HCEC 1CT (cell line): ENCODE measurements around the gene TMEFF1.
A peak's percentile ranks its signal among the peaks of the same experiment; 100 is the strongest.
"Not testable (repeated sequence)": the region's sequence is repeated elsewhere in the genome, so short reads cannot be mapped to it uniquely, and the experiment has no call there.

Experiments used
- DNase-seq: peaks from one replicate; pipeline ENCODE4 v3.0.0-alpha.2; 2017

The TMEFF1 gene, protein sequence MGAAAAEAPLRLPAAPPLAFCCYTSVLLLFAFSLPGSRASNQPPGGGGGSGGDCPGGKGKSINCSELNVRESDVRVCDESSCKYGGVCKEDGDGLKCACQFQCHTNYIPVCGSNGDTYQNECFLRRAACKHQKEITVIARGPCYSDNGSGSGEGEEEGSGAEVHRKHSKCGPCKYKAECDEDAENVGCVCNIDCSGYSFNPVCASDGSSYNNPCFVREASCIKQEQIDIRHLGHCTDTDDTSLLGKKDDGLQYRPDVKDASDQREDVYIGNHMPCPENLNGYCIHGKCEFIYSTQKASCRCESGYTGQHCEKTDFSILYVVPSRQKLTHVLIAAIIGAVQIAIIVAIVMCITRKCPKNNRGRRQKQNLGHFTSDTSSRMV

DNA sequence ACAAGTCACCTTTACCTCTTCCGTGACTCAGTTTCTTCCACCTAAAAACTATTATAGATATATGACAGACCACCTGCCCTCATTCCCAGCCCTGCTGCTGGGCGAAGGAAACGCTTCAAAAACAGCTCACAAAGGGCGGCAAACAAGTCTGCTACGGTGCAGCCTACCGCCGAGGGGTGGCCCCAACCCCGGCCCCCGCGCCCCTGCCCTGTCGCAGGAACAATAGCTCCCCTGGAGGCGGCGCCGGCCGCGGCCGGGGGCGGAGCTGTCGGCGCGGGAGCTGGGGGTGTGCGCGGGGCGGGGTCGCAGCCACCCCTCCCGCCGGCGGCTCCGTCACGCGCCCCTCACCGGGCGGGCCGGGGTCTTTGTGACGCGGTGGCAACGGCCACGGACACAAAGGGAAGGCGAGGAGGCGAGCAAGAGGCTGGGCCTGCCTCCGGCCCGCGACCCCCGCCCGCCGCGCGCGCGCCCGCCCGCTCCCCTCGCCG, at the start of gene TMEFF1:
TMEFF1 (plus strand) TSS at position 362 of the 488 bp plus-strand sequence. CDS start 396 bp downstream, outside the sequence.
- DNase-seq = peak; percentile 7

DNA sequence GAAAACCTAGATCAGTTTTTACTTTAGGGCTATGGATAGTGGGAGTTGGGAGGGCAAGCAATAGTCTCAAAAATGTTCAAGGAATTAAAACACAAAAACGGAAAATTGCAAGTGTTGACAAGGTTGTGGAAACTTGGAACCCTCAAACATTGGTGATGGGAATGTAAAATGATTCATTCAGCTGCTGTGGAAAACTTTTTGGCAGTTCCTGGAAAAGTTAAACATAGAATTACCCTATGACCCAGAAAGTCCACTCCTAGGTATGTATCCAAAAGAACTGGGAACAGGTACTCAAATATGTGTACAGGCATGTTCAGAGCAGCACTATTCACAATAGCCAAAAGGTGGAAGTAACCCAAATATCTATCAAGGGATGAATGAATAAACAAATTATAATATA, 47.2 kb upstream of the TMEFF1 start:
- peak; percentile 19 for DNase-seq

DNA sequence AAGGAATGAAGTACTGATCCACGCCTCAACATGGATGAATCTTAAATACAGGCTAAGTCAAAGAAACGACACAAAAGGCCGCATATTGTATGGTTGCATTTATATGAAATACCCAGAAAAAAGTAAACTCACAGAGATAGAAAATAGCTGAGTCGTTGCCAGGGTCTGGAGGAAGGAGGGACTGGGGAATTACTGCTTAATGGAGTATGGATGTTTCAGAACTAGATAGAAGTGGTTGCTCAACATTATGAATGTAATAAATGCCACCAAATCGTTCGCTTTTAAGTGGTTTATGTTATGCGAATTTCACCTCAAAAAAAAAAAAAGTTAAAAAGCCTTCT, 46.8 kb upstream of the TMEFF1 start:
- peak; percentile 34 for DNase-seq

DNA sequence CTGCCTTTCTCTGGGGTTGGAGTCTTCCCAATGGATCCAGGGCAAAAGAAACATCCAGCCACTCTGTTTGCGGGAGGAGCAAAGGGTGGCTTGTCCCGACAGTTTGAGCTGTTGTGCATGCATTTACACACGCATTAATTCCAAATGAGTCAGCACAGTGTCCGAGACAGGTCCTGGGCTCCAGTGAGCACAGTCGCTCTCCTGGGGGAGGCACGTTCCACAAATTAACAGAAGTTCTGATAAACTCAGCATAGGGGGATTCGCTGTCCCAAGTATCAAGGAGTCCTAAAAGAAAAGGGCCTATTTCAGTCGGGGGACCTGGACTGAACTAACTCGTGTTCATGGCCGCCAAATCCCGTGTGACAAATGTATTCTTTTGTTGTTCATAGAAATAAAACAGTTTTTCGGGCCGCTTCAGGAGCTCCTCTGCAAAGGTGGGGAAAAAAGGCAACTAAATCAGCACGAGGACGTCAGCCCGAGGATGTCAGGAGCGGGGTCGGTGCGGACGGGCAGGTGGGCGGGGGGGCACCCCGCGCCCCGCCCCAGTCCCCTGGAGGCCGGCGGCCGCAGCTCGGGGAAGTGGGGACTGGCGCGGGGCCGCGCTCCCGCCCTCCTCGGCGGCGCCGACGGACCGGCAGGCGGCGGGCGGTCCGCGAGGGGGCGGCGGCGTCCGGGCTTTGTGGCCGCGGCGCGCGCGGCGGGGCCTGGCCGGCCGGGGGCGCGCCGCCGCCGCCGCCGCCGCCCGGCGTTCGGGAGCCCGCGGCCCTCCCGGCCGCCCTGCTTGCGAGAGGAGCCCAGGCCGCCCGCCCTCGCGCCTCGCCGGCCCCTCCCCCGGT, 46.2 kb upstream of the TMEFF1 start, which contains the start of gene MSANTD3:
MSANTD3 (plus strand) TSS at position 614 of the 836 bp plus-strand sequence. CDS start 14,796 bp downstream, outside the sequence.
- DNase-seq = peak; percentile 62

DNA sequence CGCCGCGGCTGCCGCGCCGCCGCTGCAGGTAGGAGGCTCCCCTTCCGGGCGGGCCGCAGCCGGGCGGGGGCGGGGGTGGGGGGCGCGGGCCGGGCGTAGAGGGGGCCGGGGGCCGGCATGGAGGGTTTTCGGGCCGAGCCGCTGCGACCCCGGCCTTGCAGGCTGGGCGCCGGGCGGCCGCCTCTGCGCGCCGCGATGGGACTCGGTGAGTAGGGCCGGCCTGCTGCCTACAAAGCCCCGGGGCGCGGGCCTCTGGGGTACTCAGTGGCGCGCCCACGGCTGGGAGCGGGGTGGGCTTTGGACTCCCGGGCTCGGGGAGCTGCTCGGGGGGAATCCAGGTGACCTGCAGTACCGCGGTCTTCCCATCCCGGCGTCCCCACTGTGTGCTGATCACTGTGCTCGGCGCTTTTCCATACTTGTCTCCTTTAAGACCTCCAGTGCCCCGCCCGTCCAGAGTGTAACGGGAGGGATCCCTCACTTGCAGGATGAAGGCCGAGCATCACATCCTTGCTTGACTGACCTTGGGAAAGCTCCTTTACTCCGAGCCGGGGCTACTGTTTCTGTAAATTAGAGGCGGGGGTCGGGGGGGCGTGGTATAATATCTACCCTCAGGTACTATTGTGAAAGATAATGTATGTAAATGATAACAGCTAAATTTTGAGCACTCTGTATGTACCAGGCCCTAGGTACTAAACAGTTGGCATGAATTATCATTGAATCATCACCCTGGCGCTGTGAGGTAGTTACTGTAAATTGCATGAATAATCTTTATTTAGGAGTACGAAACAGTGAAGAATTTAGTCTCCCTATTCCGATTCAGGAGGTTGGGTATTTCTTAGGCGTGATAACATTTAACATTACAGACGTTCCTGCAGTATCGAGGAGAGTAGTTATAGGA, 45.3 kb upstream of the TMEFF1 start:
- peak; percentile 71 for DNase-seq

DNA sequence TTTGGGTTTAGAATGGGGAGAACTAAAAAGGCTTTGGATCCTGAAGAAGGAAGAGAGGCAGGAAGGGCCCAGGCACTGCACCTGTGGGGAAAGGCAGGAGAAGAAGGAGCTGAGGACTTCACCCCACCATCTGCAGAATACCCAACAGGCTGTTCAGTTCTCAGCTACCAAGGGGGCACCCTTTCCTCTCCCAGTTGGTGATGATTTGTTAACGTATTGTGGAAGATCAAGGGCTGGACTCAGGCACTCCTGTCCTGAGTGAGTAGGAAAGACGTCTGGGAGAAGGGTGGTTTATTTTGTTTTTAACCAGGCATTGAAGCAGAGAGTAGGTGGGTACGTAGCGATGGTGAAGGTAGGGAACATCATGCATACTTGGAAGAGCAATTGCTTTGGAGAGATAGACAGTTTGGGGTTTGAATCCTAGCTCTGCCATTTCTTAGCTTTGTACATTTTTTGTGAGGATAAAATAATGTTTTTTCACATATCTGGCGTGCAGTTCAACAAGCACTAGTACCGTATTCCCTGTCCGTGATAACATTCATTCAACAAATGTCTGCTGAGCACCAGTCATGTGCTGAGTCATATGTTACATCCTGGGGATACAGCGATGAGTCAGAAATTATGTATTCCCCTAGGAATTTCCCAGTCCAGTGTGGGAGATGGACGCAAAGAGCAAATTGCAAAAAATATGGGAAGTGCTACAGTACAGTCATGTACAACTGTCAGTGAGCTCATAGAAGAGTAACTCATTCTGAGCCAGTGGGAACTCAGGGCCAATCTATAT, 43.9 kb upstream of the TMEFF1 start:
- peak; percentile 100 for DNase-seq

DNA sequence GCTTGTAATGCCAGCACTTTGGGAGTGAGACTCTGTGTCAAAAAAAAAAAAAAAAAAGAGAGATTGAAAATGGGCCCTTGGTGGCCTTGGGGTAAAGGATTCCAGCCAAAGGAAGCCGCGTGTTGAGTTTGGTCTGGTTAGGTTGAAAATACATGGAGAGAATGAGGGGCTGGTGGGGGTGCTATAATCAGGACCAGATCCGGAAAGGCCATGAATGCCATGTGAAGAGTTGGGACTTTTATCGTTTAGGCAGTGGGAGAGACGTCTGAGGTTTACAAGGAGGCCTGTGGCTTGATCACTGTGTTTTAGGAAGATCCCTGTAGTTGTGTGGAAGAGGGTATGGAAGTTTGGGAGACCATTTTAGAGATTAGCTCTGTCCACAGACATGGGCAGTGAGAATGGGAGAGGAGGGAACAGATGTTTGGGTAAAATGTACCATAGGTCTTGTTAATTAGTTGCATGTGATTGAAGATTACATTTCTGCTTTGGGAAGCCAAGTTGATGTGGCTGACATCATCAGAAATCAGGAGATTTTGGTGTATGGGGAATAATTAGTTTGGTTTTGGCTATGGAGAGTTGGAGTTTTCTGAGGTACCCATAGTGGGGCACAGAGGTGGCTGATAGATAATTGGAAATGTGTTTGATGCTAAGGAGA, 42.5 kb upstream of the TMEFF1 start:
- no peak for DNase-seq

DNA sequence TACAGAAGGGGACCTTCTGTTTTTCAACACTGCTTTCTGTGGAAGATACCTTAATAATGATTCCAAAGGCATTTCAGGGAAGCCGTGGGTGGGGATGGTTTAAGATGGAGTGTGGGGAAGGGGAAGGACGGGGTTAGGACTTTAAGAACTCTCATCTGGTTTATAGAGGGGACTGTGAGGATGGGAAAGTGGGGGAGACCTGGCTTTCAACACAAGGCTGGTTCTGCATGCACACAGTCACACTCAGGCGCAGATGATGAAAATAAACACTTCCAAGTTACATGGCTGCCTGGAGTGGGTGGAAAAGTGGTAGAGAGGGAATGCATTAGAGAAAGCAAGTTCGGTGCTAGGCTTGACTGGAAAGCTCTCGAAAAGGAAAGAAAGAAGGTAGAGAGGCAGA, 41.1 kb upstream of the TMEFF1 start:
- no peak for DNase-seq

DNA sequence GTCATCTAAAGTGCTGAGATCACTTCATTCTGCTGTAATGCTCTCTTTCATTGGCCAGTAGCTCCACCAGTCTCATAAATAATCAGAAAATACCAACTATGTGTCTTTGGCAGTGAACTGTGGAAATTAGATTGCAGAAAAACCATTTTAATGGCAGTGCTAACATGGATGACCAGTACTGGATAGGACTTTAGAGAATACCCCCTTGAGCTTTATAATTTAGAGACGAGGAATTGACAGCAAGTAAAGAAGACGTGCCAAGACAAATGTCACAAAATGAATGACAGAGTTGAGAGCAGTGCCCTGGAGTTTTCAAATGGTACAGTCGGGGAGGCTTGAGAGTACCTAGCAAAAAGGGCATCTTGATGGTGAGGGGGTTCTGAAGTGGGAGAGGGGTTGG, 40.2 kb upstream of the TMEFF1 start:
- DNase-seq = no peak

DNA sequence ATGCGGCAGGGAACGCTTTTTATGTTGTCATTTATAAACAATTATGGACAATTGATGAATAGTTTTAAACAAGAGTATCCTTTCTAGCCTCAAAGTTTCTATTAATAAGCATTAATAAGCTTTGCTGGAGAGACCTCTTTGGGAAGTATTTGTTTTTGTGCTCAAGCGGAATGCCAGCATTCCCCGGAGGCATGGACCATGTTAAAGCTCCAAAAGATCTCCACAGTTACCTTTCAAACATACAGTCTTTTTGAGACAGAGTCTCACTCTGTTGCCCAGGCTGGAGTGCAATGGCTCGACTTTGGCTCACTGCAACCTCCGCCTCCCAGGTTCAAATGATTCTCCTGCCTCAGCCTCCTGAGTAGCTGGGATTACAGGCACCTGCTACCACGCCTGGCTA, 36.4 kb upstream of the TMEFF1 start:
- no peak for DNase-seq

DNA sequence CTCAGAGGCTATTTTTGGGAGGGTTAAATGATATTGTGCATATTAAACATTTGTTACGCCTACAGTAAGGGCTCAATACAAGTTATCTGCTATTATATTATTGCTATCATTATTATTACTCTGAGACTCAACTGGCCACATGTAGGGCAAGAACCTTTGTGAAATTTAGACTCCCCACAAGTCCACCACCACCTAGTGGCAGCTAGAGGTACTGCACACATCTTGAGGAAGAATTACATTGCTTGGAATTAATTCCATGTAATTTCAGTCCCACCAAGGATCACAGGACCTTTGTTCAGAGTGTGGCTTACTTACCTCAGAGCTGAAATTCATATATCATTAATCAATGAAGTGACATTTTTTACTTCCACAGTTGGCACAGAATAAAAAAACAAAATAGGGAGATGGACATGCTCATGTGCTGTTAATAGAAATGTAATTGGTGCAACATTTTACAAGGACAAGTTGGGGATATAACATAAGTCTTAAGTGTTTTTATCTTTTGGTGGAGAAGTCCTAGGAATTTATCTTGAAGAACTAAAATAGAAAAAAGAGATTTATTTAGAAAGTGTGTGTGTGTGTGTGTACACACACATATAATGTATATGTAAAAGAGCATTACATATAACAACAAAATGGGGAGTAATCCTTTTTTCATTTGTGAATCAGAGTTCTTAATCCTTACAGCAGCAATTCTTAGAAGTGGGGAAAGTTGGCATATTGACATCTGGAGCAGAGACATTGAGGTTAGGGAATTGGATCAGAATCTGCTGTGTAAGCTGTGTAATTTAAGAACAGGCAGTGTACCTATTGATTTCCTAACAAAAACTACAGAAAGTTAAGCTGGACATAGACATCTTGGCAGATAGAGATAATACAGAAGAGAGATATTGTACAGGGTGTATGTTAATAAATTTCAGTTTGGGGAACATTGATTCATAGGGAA, 34.8 kb upstream of the TMEFF1 start:
- DNase-seq = peak; percentile 71

DNA sequence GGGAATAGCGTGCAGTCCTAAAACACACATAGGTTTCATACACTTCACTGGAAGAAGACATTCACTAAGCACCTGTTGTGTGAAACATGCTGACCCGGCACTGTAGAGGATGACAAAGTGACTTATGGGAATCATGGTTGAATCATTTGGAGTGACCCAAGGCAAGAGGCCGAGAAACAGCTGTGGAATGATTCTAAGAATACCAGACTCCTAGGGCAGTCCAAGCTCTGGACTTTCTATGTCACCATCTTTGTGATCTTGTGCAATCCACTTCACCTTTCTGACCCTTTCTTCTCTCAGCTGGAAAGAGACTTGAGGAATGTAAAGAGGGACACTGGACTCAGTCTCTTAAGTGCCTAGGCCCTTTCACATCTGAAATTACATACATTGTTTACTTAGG, 32.9 kb upstream of the TMEFF1 start:
- DNase-seq = peak; percentile 78

DNA sequence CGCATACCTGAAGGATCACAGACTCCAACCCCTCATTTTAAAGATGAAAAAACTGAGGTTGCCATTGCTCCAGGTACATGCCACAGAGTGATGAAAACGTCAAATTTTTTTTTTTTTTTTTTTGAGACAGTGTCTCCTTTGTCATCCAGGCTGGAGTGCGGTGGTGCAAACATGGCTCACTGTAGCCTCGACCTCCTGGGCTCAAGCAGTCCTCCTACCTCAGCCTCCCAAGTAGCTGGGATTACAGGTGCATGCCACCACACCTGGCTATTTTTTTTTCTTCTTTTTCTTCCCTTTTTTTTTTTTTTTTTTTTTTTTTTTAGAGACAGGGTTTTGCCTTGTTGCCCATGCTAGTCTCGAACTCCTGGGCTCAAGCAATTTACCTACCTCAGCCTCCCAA, 32.5 kb upstream of the TMEFF1 start:
- not testable (repeated sequence) for DNase-seq

DNA sequence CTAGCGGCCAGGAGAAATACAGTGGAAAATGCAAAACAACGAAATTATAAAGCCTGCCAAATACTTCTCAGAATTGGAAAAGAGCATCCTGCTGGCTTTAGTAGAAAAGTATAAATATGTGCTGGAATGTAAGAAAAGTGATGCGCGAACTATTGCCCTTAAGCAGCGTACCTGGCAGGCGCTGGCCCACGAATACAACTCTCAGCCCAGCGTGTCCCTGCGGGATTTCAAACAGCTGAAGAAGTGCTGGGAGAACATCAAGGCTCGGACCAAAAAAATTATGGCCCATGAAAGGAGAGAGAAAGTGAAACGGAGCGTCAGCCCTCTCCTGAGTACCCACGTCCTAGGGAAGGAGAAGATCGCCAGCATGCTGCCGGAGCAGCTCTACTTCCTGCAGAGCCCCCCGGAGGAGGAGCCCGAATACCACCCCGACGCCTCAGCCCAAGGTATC, 31.0 kb upstream of the TMEFF1 start:
- no peak for DNase-seq

DNA sequence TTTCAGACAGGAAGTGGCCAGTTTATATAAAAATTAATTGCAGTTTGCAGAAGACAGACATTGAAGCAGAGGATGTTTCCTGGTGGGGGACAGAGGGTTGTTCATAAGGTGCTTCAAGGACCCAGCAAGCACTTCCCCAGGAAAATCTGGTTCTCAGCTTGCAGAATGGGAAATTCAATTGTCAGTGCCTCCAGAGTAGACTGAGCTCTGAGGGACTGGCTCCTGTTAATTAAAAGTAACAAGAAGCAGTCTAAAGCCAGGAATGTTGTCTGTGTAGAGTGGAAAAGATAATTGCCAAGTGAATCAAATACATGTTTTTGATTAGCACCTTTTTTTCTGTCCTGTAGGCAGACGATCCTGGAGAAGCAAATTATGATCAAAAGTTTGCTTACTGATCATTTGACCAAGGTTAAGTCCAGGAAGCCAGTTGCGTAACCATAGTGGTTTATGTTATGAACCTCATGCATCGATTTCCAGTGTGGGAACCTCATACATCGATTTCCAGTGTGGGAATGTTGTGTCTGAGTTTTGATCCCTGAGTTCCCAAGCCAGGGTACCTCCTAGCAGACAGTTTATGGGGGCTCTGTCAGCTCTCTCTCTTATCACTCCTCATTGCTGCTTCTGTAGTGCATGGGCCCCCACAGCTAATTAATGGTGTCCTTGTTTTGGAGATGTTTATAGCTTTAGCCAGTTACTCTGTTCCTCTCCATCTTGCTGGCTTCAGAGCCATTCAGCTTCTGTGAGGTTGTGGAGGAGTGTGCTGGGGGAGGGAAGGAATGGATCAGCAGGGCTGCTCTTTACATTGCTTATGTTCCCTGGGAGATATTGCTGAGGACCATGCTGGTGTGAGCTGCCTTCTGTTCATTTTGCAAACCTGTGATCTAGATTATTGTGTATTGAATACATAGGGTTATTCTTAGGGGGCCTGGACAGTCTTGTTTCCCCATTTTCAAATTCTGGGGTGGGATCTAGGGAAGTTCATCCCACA, 28.9 kb upstream of the TMEFF1 start:
- DNase-seq = peak; percentile 49

DNA sequence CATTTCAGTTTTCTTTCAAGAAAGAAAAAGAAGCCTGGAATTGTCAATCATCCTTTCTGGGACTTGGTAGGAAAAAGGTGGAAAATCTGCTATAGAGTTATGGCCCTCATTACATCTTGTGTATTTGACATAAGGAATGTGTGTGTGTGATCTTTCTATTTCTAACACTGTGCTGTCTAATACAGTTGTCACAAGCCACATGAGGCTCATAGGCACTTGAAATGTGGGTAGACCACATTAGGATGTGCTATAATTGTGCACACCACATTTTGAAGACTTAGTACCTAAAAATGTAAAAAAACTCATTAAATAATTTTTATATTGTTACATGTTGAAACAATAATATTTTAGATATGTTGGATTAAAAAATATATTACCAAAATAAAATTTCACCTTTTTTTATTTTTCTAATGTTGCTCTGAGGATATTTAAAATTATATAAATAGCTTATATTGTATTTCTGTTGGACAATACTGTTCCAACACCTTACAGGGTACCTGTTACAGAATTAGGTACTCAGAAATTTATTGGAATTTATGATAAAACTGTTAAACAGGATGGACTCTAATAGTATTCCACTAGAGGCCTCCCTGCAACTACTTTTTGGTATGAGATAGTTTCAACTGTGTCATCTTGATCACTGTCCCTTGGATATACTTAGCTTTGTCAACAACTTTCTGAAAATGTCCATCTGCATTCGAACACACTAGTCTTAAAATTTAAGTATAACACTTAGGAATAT, 27.6 kb upstream of the TMEFF1 start:
- no peak for DNase-seq

DNA sequence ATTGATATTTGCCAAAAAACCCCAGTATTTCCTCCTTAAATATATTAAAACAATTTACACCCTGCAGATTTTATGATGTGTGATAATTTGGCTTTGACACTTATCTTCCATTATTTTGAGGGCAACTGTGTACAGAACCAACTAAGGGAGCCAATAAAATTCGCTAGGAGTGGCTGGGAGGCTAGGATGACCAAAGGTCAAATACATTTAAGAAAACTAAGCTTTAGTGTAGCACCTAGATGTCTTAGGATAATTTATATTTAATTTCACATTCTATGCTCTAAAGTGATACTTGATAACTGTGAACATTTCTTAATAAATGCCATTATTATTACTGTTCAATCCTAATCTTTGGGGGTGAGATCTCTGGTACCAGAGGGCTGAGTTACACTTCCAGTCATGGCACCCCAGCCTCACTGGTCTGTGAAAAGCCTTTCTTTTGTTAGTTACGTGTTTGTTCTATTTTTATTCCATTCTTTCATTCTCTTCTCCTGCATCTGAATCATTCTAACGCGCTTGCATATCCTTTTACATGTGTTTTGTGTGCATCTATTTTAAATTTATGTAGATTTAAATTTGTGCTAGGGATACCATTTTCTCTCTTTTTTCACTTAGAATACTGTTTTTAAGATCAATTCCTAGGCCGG, 26.9 kb upstream of the TMEFF1 start:
- DNase-seq = no peak

DNA sequence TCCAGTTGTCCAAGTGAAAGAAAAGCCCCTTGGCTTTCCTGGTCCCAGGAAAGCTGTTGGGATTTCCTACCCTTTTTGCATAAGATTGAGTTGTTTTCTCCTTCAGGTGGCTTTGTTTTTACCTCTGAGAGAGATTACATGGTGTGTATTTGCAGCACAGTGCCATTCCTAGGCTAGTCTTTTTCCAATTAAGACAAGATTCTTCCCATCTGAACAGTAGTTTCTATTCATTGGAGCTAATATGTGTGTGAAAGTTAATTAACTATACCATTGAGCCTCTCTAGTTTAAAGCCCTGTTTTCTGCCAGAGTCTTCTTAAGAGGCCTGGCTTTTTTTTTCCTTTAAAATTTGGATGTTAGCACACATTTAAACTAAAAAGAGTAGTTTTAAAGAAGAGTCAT, 25.9 kb upstream of the TMEFF1 start:
- DNase-seq = no peak
